ENCODE measurements around the gene SELENBP1. TPM values are rescaled to one million over a fixed set of nuclear protein-coding genes. Genes with fewer than 3 reads are reported as not detected.
A peak's percentile ranks its signal among the peaks of the same experiment; 100 is the strongest.
"Not testable (repeated sequence)": the region's sequence is repeated elsewhere in the genome, so short reads cannot be mapped to it uniquely, and the experiment has no call there.

The SELENBP1 gene
- total and polyA plus RNA-seq, 3 donors from 2014 or later: 13.0 to 31.8 (median 15.1) TPM

GRCh38 chr1:151361883-151362282, 10.6 kb downstream of the SELENBP1 start:
- H3K9me3 ChIP-seq: no peaks in the 10 kb centered on the region
- intact Hi-C loops (cut with DNase I; ENCODE audit: low total_unique reads): no loop called here
- H3K27me3 ChIP-seq: no peaks in the 10 kb centered on the region
- TF ChIP-seq CTCF (IDR thresholded peaks at IDR 0.05) (no peak), POLR2A (IDR thresholded peaks at IDR 0.05) (no peak)
- DNase-seq: no peak
- no peak overlapping the region for H3K27ac ChIP-seq
- H3K4me1 ChIP-seq: no peaks in the 10 kb centered on the region
- H3K4me3 ChIP-seq: no peak overlapping the region
- H3K36me3 ChIP-seq (ENCODE audit: low read depth, missing control alignments): no peaks in the 10 kb centered on the region

GRCh38 chr1:151356696-151357095, 15.8 kb downstream of the SELENBP1 start:
- no peak overlapping the region for H3K4me3 ChIP-seq
- no peaks in the 10 kb centered on the region for H3K36me3 ChIP-seq (ENCODE audit: low read depth, missing control alignments)
- DNase-seq: no peak
- TF ChIP-seq CTCF (IDR thresholded peaks at IDR 0.05) (no peak), POLR2A (IDR thresholded peaks at IDR 0.05) (no peak)
- no peak overlapping the region for H3K27ac ChIP-seq
- no peaks in the 10 kb centered on the region for H3K27me3 ChIP-seq
- intact Hi-C loops (cut with DNase I; ENCODE audit: low total_unique reads): no loop called here
- WGBS, 2 donors: 55 to 64% methylated on average over 2 of the region's 2 CpGs
- H3K4me1 ChIP-seq: no peaks in the 10 kb centered on the region
- H3K9me3 ChIP-seq: no peaks in the 10 kb centered on the region

- Histone ChIP-seq H3K27me3 (no peaks in the 10 kb centered on the region), H3K4me3 (no peak overlapping the region), H3K27ac (no peak overlapping the region), H3K9me3 (no peaks in the 10 kb centered on the region), H3K4me1 (peaks cover 5% of the 10 kb centered on the region), H3K36me3 (ENCODE audit: low read depth, missing control alignments) (no peaks in the 10 kb centered on the region)
- 83 to 91% methylated on average over 6 of the region's 6 CpGs for whole genome bisulfite sequencing, 2 donors
- TF ChIP-seq POLR2A (IDR thresholded peaks at IDR 0.05) (no peak), CTCF (IDR thresholded peaks at IDR 0.05) (no peak)
- no peak for DNase-seq
- intact Hi-C loops (cut with DNase I; ENCODE audit: low total_unique reads): no loop called here
These were observed 20.3 kb downstream of the SELENBP1 start for GRCh38 chr1:151352021-151352718.

GRCh38 chr1:151350323-151350722, 22.2 kb downstream of the SELENBP1 start:
- H3K36me3 ChIP-seq (ENCODE audit: low read depth, missing control alignments); DNase-seq; H3K4me3 ChIP-seq; intact Hi-C loops (cut with DNase I; ENCODE audit: low total_unique reads); H3K27ac ChIP-seq; H3K9me3 ChIP-seq; H3K27me3 ChIP-seq: not testable (repeated sequence)
- 92 to 94% methylated on average over 9 of the region's 9 CpGs for WGBS, 2 donors
- peaks cover 15% of the 10 kb centered on the region for H3K4me1 ChIP-seq

- intact Hi-C loops (cut with DNase I; ENCODE audit: low total_unique reads): loop anchor here (5.0 kb wide), 1 partner anchor 155 kb away; the partner anchor contains the start of gene VPS72
- peak overlapping the region; percentile 58 to 73 for H3K4me3 ChIP-seq
- no peaks in the 10 kb centered on the region for H3K9me3 ChIP-seq
- H3K27ac ChIP-seq: peak overlapping the region; percentile 29 to 81
- no peak for DNase-seq
- 23% methylated on average over 12 of the region's 12 CpGs for WGBS, 2 donors
- no peaks in the 10 kb centered on the region for H3K27me3 ChIP-seq
- TF ChIP-seq CTCF (IDR thresholded peaks at IDR 0.05) (no peak), POLR2A (IDR thresholded peaks at IDR 0.05) (no peak)
- H3K4me1 ChIP-seq: peaks cover 15% of the 10 kb centered on the region
- no peaks in the 10 kb centered on the region for H3K36me3 ChIP-seq (ENCODE audit: low read depth, missing control alignments)
These were observed 24.8 kb downstream of the SELENBP1 start for GRCh38 chr1:151347523-151348246.

All from testis (tissue), 3 donors.